HG03575 (cell line): ENCODE results near the gene GGACT.

Experiments used
- ATAC-seq: cut with Tn5 transposase; IDR thresholded peaks from one replicate; pipeline ENCODE4 v1.9.1; 2021; ENCODE audit not compliant: unreplicated experiment, insufficient number of reproducible peaks, low FRiP score; ENCODE audit errors: extremely low read depth

The GGACT gene

DNA sequence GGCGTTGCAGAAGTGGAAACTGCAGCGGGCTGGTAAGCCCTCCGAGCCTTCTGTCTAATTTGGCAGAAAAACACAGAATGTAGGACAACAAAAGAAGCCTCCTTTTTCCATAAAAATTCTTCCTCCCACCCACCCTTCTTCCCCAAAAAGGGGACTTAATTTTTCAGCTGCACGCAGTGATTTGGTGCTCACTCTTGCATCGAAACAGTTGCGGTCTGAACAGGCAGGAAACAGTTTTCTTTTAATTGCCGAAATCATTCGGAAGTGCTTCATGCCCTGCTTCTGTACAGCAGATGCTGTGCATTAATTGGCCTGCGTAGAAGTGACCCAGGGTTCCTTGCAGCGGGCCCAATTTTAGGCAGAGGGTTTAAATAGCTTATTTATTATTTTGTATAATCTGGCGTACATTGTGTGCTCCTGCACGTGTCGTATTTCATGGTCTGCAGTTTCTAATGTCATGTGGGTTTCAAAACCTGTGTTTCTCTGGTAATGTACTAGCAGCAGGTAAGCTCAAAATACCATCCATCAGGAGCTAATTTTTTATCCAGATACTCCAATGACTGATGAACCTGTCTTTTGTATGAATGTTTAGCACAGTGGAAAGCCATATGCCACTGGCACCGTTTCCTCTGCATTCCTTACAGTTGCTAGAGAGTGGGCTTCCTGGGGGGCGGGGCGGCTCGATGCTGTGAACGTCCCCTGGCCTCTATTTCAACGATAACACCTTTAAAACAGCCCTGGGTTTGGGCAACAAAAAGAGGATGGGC is 66.6 kb downstream of the GGACT start:
- no peak for ATAC-seq

GRCh38 chr13:100520936-100521850 is 67.4 kb downstream of the GGACT start:
- no peak for ATAC-seq

- ATAC-seq: no peak
Observed at GRCh38 chr13:100519626-100520025, 69.0 kb downstream of the GGACT start.

DNA sequence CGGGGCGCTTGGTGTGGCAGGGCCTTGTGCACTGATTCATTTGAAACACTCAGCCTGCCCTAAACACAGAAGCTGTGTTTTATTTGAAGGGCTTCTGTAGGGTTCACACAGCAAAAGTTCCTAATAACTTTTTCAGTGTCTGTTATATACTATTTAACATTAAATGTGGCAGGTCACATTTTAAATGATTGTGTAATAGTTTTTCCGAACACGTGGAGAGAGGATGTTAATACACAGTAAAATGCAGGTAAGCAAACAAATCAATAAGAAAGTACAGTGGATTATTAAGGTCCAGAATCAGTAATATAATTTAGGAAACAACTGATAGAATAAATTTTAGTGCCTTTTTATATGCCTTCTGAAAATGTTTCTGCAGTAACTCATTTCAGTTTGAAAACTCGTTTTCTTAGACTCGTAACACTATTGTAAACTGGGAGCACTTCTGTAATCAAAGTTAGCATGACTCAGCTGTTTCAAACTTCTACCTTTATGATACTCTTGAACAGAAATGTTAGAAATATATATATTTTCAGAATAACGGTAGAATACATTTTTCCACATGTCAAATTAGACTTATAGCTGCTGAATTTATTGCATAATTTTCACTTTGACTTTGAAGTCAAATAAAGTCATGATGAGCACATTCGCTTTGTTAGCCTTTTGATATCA is 70.1 kb downstream of the GGACT start:
- ATAC-seq: no peak

GRCh38 chr13:100517728-100518127 is 70.9 kb downstream of the GGACT start:
- ATAC-seq: no peak

GRCh38 chr13:100517135-100517534 is 71.5 kb downstream of the GGACT start:
- no peak for ATAC-seq

DNA sequence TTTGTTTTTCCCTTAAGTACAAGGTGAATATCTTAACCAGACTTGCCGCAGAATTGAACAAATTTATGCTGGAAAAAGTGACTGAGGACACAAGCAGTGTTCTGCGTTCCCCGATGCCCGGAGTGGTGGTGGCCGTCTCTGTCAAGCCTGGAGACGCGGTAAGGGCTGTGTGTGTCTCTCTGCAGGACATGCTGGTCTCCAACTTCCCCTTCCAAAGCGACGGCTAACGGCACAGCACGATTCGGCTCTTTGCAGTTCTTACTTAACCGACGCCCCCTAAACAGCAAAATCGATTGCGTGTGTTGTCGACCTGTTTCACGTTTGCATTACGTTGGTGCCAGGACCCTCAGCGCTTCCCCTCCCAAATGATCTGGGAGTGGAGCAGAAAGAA is 73.2 kb downstream of the GGACT start:
- no peak for ATAC-seq

DNA sequence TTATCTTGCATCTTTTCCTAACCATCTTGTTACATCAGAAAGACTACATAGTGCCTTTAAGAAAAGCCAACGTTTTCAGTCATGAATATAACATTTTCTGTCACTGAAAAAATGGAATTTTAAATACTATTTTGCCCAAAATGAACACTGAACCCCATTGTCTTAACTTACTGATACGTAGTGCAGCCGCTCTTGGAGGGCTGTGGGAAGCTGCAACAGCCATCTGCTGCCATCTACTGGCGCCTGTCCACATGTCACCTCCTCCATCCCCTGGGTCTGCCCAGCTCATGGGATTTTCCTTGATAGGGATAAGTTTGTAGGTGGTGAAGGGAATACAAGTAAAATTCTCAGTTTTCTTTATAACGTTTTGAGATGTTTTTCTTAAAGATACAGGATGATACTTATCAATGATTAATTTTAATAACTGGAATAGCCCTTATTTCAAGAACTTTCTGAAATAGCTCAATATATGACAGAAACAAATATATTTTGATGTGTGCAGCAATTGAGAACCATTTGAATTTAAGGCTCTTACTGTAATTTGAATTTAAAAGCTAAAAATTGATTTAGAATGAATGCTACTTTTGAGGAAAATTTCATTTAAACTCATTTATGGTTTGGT is 73.7 kb downstream of the GGACT start:
- peak; percentile 54 for ATAC-seq

- no peak for ATAC-seq
Observed at GRCh38 chr13:100513987-100514670, 74.5 kb downstream of the GGACT start.

- ATAC-seq: no peak
Observed at GRCh38 chr13:100513171-100513570, 75.4 kb downstream of the GGACT start.

DNA sequence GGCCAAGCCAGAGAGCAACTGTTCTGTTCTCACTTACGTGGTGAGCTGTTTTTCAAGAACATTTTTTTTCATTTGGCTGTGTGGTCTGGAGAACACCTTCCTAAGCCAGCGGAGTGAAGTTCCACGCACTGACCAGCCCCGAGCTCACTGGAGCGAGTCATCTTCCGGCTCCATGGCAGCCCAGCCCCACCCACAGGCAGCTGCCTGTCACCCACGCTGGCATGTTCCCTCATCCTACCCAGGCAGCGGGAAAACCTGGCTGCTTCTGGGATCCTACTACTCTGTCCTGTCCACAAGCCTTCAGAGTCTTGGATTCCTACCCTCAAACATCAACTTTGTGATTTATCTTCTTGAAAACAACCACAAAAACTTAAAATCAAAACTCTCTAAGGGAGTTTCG is 76.2 kb downstream of the GGACT start:
- ATAC-seq: no peak

DNA sequence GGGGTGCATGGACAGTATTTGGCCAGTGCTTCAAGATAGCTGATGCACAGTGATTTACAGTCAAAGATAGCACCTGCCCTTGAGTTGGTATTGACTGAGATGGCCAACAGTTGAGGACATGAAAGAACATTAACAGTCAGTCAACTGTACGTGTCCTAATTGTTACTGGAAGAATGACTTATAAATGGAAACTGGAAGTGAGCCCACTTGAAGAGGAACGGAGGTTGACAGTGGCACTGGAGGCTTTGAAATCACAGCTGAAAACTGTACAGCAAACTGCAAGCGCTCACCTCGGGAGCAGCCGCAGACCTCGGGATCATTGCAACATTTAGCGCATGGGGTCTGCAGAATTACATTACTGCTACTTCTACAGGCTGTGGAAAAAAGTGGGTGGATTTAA is 77.1 kb downstream of the GGACT start:
- ATAC-seq: no peak

DNA sequence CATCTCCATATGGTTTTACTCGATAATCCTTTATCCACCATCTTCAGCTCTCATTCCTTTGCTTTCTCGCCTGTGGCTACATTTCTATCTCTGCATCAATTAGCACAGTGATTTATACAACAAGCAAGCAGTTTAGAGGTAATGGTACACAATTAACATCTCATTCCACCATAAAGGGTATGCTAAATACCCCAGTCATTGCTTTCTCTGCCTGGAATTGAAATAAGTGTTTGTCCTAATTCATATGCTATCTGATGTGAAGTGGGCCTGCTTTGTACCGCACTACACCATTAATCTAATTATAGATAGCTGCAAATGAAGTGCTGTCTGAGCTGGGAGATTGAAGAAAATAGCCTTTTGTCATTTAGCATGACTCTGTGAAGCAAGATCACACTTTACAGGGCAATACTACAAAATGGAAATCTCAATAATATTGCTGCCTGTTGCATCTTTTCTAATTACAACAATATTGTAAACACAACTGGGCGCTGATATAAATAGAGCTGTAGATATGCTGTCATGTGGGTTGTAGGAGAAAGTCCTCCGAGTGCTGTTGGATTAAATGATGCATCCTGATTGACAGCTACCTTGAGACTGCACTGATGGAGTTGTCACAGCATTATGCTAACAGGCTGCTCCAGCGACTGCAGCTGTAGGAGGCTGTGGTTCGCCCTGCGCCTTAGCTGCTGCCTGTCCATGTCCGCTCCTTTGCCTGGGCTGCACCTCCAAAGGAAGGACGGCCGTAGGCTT is 78.2 kb downstream of the GGACT start:
- ATAC-seq: no peak

DNA sequence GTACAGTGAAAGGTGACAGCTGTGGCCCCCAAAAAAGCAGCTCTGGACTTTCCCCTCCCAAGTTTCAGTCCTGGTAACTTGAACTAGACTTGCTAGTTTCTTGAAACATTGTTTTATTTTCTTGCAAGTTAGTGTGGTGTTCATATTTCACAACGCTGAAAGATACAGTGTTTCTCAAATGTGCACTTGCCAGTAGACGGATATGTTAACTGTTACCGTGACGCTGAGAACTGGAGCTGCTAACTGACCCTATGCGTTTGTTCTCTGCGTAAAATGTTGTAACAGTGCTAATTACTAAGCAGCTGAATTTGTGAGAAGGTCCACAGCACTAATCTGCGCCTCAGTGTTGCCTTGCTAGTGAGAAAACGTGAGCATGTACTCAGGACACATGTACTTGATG is 79.6 kb downstream of the GGACT start:
- no peak for ATAC-seq

GRCh38 chr13:100508455-100508854 is 80.1 kb downstream of the GGACT start:
- ATAC-seq: no peak

GRCh38 chr13:100506600-100507422 is 81.8 kb downstream of the GGACT start:
- ATAC-seq: no peak

GRCh38 chr13:100506154-100506553 is 82.4 kb downstream of the GGACT start:
- ATAC-seq: no peak
